Measurements from ENCODE around the gene PIGP.

GRCh38 chr21:37044643-37045042, 28.2 kb downstream of the PIGP start:
- TF ChIP-seq POLR2AphosphoS5 (IDR thresholded peaks at IDR 0.05; ENCODE audit: insufficient read depth, low read depth, low read length): no peak
- TF ChIP-seq, protein P1, sequence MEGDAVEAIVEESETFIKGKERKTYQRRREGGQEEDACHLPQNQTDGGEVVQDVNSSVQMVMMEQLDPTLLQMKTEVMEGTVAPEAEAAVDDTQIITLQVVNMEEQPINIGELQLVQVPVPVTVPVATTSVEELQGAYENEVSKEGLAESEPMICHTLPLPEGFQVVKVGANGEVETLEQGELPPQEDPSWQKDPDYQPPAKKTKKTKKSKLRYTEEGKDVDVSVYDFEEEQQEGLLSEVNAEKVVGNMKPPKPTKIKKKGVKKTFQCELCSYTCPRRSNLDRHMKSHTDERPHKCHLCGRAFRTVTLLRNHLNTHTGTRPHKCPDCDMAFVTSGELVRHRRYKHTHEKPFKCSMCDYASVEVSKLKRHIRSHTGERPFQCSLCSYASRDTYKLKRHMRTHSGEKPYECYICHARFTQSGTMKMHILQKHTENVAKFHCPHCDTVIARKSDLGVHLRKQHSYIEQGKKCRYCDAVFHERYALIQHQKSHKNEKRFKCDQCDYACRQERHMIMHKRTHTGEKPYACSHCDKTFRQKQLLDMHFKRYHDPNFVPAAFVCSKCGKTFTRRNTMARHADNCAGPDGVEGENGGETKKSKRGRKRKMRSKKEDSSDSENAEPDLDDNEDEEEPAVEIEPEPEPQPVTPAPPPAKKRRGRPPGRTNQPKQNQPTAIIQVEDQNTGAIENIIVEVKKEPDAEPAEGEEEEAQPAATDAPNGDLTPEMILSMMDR (IDR thresholded peaks at IDR 0.05; ENCODE audit: extremely low read depth in 1 of 2, insufficient read depth in 1 of 2, low read depth in 1 of 2, low read length in 2 of 2): no peak
- TF ChIP-seq POLR2A (IDR thresholded peaks at IDR 0.05; ENCODE audit: low read depth, low read length): no peak
- TF ChIP-seq EZH2 (IDR thresholded peaks at IDR 0.05; ENCODE audit: borderline replicate concordance, low read depth, low read length, severe bottlenecking): no peak
- TF ChIP-seq FOS (IDR thresholded peaks at IDR 0.05; ENCODE audit: borderline replicate concordance, insufficient read depth, low read length): no peak

Data from endothelial cell of umbilical vein (primary cell).